ENCODE results near the gene WDR37. TPM values are rescaled to one million over a fixed set of nuclear protein-coding genes. Genes with fewer than 3 reads are reported as not detected.

The WDR37 gene
- total and polyA plus RNA-seq, 2 donors (not counting 1 experiment from before 2014, with no cell fraction given), result 17.3 to 33.2 TPM

GRCh38 chr10:1180071-1180730 is 124.0 kb downstream of the WDR37 start:
- H3K27ac Mint-ChIP-seq, result no peak overlapping the region
- no peak overlapping the region for H3K4me2 ChIP-seq (replicated peaks; ENCODE audit: low read depth, low read length, poor library complexity, severe bottlenecking)
- no peaks in the 10 kb centered on the region for H3K9me3 Mint-ChIP-seq (ENCODE audit: insufficient read depth)
- no peak overlapping the region for H3K27ac ChIP-seq (ENCODE audit: low read length in 2 of 2)
- intact Hi-C loops (cut with micrococcal nuclease), result no loop called here
- no peak for TF ChIP-seq EZH2 (IDR thresholded peaks at IDR 0.05; ENCODE audit: borderline replicate concordance, insufficient read depth, low read depth, low read length, poor library complexity, severe bottlenecking)
- TF ChIP-seq CTCF (IDR thresholded peaks at IDR 0.05), result no peak
- no peak overlapping the region for H2AFZ ChIP-seq (ENCODE audit: insufficient read depth, low read depth, low read length, poor library complexity, severe bottlenecking)
- WGBS (ENCODE audit: insufficient coverage), result 90% methylated on average over 14 of the region's 16 CpGs
- peaks cover 0 to 5% (median 0%) of the 10 kb centered on the region in 3 donors for H3K9me3 ChIP-seq (ENCODE audit: control extremely low read depth in 1 of 3, control insufficient read depth in 2 of 3, insufficient read depth in 1 of 3, low read length in 2 of 3)
- no peak for DNase-seq
- ChIA-PET CTCF (no interaction called here), POLR2A (no interaction called here)
- H3K27me3 Mint-ChIP-seq, result peaks cover 9% of the 10 kb centered on the region
- no peaks in the 10 kb centered on the region for H4K20me1 ChIP-seq (ENCODE audit: control insufficient read depth, insufficient read depth, low read length, poor library complexity, severe bottlenecking)
- no peak overlapping the region for H3K4me3 ChIP-seq (ENCODE audit: control extremely low read depth in 1 of 5, extremely low read depth in 1 of 5, insufficient read depth in 1 of 5, low read depth in 2 of 5, low read length in 4 of 5)
- H3K9ac ChIP-seq (ENCODE audit: low read length), result no peak overlapping the region
- H3K27me3 ChIP-seq (replicated peaks in 1 of 4; ENCODE audit: control extremely low read depth in 1 of 4, control insufficient read depth in 3 of 4, insufficient read depth in 4 of 4, low read length in 3 of 4), result peaks cover 0 to 3% (median 0%) of the 10 kb centered on the region in 4 experiments
- no peaks in the 10 kb centered on the region for H3K79me2 ChIP-seq (ENCODE audit: control insufficient read depth, insufficient read depth, low read length)
- H3K4me1 Mint-ChIP-seq, result no peaks in the 10 kb centered on the region
- H3K4me3 Mint-ChIP-seq, result no peak overlapping the region
- H3K36me3 ChIP-seq (replicated peaks in 1 of 2; ENCODE audit: control extremely low read depth in 1 of 2, control insufficient read depth in 1 of 2, extremely low read depth in 1 of 2, insufficient read depth in 2 of 2, low read length in 1 of 2), result no peaks in the 10 kb centered on the region
- no peaks in the 10 kb centered on the region for H3K4me1 ChIP-seq (ENCODE audit: control insufficient read depth in 2 of 2, insufficient read depth in 2 of 2, low read length in 2 of 2)
- no peak for ATAC-seq (ENCODE audit: low read depth)

- Histone ChIP-seq H3K9ac (ENCODE audit: low read length) (no peak overlapping the region), H4K20me1 (ENCODE audit: control insufficient read depth, insufficient read depth, low read length, poor library complexity, severe bottlenecking) (no peaks in the 10 kb centered on the region), H3K27me3 (replicated peaks in 1 of 4; ENCODE audit: control extremely low read depth in 1 of 4, control insufficient read depth in 3 of 4, insufficient read depth in 4 of 4, low read length in 3 of 4) (peaks cover 0 to 3% (median 0%) of the 10 kb centered on the region in 4 experiments), H3K4me3 (ENCODE audit: control extremely low read depth in 1 of 5, extremely low read depth in 1 of 5, insufficient read depth in 1 of 5, low read depth in 2 of 5, low read length in 4 of 5) (no peak overlapping the region), H3K36me3 (replicated peaks in 1 of 2; ENCODE audit: control extremely low read depth in 1 of 2, control insufficient read depth in 1 of 2, extremely low read depth in 1 of 2, insufficient read depth in 2 of 2, low read length in 1 of 2) (no peaks in the 10 kb centered on the region), H3K27ac (ENCODE audit: low read length in 2 of 2) (no peak overlapping the region), H3K9me3 (ENCODE audit: control extremely low read depth in 1 of 3, control insufficient read depth in 2 of 3, insufficient read depth in 1 of 3, low read length in 2 of 3) (peaks cover 0 to 5% (median 0%) of the 10 kb centered on the region in 3 donors), H3K4me2 (replicated peaks; ENCODE audit: low read depth, low read length, poor library complexity, severe bottlenecking) (no peak overlapping the region), H3K79me2 (ENCODE audit: control insufficient read depth, insufficient read depth, low read length) (no peaks in the 10 kb centered on the region), H3K4me1 (ENCODE audit: control insufficient read depth in 2 of 2, insufficient read depth in 2 of 2, low read length in 2 of 2) (no peaks in the 10 kb centered on the region), H2AFZ (ENCODE audit: insufficient read depth, low read depth, low read length, poor library complexity, severe bottlenecking) (no peak overlapping the region)
- WGBS (ENCODE audit: insufficient coverage), result 86% methylated on average over 11 of the region's 11 CpGs
- POLR2A ChIA-PET, result no interaction called here
- TF ChIP-seq CTCF (IDR thresholded peaks at IDR 0.05) (no peak), EZH2 (IDR thresholded peaks at IDR 0.05; ENCODE audit: borderline replicate concordance, insufficient read depth, low read depth, low read length, poor library complexity, severe bottlenecking) (no peak)
- Mint-ChIP-seq H3K4me1 (no peaks in the 10 kb centered on the region), H3K4me3 (no peak overlapping the region), H3K9me3 (ENCODE audit: insufficient read depth) (no peaks in the 10 kb centered on the region), H3K27me3 (peaks cover 9% of the 10 kb centered on the region), H3K27ac (no peak overlapping the region)
- intact Hi-C loops (cut with micrococcal nuclease), result no loop called here
- ATAC-seq (ENCODE audit: low read depth), result no peak
- DNase-seq, result no peak
- CTCF ChIA-PET, result no interaction called here
Observed at GRCh38 chr10:1180836-1181235, 124.7 kb downstream of the WDR37 start.

All from B cell (primary cell).